ENCODE results near the gene VTCN1.

GRCh38 chr1:117162816-117163215 is 47.9 kb downstream of the VTCN1 start:
- TF ChIP-seq POLR2AphosphoS5 (IDR thresholded peaks at IDR 0.05) (no peak), EP300 (IDR thresholded peaks at IDR 0.05) (no peak), CTCF (IDR thresholded peaks at IDR 0.05) (no peak)

All from suprapubic skin (tissue), 4 donors.